Mucosa of gallbladder (tissue), 1 donor: ENCODE results near the gene RUFY3. TPM values are rescaled to one million over a fixed set of nuclear protein-coding genes. Genes with fewer than 3 reads are reported as not detected.

ENCODE experiments used
- DNase-seq: peaks from one replicate; pipeline ENCODE4 v3.0.0-alpha.2; 2020; ENCODE audit warnings: low spot score
- total RNA-seq: library from RNA; stranded (reverse); gene quantifications from one replicate; pipeline ENCODE4 v1.2.1, GENCODE V29; 2021
- donor health status: DM: no; HTN: no; CAD: no.

Gene RUFY3
- total RNA-seq, 1 donor from 2014 or later, result 46.6 TPM

- DNase-seq, result no peak
Measured at GRCh38 chr4:70841211-70841610, 119.4 kb downstream of the RUFY3 start.

- no peak for DNase-seq
Measured at GRCh38 chr4:70841951-70842350, 120.2 kb downstream of the RUFY3 start.

DNA sequence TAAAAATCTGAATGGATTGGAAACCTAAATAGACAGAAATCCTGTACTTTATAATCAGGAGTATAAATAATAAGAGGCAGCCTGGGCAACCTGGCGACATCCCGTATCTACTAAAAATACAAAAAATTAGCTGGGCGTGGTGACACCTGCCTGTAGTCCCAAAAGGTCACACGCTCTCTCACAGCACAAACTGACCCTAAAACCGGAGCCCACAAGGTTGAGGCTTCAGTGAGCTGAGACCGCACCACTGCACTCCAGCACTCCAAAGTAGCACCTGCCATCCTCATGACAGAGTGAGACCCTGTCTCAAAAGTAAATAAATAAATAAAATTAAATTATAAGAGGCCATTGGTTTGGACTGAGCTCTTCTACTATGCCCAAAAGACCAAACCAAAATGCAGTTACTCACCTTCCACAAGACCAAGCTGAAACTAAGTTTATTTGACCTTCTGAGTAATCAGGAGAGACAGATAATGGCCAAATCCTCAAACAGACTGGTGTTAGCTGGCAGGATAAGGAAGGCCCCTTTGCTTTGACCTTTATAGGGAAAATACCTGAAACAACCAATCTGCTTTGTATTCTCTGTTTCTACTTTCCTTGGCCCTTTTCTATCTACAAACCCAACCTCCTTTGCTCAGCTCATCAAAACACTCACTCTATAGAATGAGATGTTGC, 121.1 kb downstream of the RUFY3 start:
- no peak for DNase-seq

DNA sequence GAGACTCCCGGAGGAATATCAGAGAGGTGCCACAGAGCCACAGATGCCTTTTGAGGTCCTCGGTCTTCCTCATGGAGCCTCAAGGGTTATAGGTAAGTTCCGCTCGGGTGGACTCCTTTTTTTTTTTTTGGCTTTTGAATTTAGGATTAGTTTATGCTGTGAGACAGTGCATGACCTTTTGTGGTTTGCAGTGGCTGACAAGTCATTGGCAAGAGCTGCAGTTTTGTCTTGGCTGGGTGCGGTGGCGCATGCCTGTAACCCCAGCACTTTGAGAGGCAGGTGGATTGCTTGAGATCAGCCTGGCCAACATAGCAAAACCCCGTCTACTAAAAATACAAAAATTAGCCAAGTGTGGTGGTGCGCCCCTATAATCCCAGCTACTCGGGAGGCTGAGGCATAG, 122.4 kb downstream of the RUFY3 start:
- DNase-seq, result no peak

- DNase-seq, result no peak
Measured at GRCh38 chr4:70849291-70849690, 127.5 kb downstream of the RUFY3 start.

DNA sequence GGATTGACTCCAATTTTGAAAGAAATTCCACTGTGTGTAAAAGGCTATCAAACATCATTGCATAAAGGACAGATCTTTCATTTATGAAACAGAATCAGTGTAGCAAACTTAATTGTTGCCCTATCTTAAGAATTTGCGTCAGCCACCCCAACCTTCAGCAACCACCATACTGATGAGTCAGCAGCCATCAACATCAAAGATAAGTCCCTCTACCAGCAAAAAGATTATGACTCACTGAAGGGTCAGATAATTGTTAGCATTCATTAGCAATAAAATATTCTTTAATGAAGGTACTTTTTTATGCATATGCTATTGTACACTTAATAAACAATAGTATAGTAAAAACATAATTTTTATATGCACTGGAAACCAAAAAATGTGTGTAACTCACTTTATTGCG, 133.7 kb downstream of the RUFY3 start:
- DNase-seq, result no peak

Other genes starting within 250 kb of the RUFY3 start
- not detected for gene MUC7, start 249.8 kb upstream of the RUFY3 start, total RNA-seq
- not detected for gene AMTN, start 203.4 kb upstream of the RUFY3 start, total RNA-seq
- gene AMBN, start 129.7 kb upstream of the RUFY3 start, total RNA-seq, result not detected
- gene ENAM, start 93.2 kb upstream of the RUFY3 start, total RNA-seq, result 9.6 TPM
- gene JCHAIN, start 55.5 kb upstream of the RUFY3 start, total RNA-seq, result 12.3 TPM
- gene UTP3, start 33.4 kb upstream of the RUFY3 start, total RNA-seq, result 17.1 TPM
- gene GRSF1, start 117.9 kb downstream of the RUFY3 start, total RNA-seq, result 61.1 TPM
- gene MOB1B, start 180.4 kb downstream of the RUFY3 start, total RNA-seq, result 18.6 TPM